NCI-H2107 treated with DMSO at 0.1 percent for 48 hours (cell line): ENCODE results near the gene ERGIC1.
"Not testable (repeated sequence)": the region's sequence is repeated elsewhere in the genome, so short reads cannot be mapped to it uniquely, and the experiment has no call there.

Experiments used
- DNase-seq: peaks from one replicate; lab custom pipeline; 2025; ENCODE audit not compliant: unreplicated experiment; lab: John Stamatoyannopoulos, UW

The ERGIC1 gene, protein sequence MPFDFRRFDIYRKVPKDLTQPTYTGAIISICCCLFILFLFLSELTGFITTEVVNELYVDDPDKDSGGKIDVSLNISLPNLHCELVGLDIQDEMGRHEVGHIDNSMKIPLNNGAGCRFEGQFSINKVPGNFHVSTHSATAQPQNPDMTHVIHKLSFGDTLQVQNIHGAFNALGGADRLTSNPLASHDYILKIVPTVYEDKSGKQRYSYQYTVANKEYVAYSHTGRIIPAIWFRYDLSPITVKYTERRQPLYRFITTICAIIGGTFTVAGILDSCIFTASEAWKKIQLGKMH

DNA sequence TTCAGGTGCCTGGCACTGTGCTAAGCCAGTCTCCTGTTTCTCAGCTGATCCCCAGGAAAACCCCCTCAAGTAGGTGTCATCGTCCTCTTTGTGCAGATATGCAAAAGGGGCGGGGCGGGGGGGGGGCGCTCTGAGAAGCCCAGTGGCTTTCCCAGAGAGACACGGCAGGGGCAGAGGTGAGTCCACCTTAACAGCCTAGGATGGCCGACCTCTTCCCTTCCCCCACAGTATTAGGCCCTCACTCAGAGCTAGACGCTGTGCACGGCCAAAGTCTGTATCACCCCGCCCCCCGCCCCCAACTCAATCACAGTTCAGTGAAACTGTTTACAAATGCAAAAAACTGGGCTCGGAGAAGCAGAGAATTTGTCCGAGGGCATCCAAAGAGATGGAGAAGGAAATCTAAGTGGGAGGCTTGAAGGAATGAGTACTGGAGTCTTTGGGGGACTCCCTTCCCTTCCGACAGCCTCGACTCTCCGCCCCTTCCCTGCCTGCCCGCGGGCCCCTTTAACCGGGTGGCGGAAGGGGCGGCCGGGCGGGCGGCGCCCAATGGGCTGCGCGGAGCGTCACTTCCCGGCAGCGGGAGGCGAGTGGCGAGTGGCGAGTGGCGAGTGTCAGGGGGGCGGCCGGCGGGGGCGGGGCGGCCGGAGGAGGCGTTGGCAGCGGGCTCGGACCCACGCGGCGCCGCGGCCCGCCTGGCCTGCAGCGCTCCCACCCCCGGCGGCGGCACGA lies at the start of gene ERGIC1:
Gene ERGIC1, plus strand, starts transcription at position 566 of the 729 bp plus-strand sequence. Its CDS starts 163 bp downstream, at position 729.
- no peak for DNase-seq

DNA sequence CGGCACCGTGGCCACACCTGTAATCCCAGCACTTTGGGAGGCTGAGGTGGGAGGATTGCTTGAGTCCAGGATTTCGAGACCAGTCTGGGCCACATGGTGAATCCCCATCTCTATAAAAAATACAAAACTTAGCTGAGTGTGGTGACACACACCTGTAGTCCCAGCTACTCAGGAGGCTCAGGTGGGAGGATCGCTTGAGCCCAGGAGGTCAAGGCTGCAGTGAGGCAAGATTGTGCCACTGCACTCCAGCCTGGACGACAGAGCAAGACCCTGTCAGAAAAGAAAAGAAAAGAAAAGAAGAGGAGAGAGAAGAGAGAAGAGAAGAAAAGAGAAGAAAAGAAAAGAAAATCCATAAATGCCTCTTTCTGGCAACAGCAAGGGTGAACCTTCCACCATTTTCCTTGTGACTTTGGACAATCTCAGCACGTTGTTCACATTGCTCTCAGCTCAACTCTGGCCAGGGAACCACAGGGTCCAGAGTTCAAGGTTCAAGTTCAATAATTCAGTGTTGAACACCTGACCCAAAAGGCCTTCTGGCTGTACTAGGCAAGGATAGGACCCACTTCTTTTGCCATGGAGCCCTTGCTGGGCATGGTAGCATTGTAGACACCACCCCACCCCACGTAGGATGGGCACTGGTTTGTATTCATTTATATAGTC lies 48.5 kb upstream of the ERGIC1 start:
- DNase-seq, result no peak

DNA sequence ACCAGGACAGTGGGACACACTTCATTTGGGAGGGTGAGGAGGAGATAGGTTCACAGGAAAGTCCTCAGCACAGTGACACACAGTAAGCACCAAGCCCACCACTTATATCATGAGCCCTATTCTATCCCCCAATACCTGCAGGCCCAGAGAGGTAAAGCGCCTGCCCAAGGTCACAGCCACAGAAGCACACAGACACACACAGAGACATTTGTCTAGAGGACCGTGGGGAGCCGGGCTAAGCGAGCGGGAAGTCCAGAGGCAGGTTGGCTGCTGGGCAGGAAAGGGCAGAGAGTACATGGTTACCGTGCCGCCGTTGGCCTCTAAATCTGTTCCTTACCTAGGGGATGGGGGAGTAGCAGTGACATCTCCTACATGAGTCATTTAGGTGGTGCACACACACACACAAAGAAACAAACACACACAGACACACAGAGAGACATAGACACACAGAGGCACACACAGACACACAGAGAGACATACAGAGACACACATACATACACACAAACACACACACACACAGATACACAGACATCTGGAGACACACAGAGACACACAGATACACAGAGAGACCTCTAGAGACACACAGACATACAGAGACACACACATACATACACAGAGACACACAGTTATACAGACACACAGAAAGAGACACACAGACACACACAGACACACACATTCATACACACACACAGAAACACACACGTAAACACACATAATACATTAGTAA lies 47.2 kb upstream of the ERGIC1 start:
- no peak for DNase-seq

DNA sequence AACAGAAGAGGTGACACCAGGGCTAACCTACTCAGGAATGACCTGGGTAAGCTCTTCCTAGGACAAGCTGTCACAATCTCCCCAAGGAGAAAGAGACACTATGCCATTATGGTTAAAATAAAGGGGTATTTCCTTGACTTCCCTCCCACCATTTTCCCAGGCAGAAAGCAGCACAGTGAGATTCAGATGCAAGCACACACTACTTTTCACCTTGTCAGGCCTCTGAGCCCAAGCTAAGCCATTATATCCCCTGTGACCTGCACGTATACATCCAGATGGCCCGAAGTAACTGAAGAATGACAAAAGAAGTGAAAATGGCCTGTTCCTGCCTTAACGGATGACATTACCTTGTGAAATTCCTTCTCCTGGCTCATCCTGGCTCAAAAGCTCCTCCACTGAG lies 46.5 kb upstream of the ERGIC1 start:
- DNase-seq, result not testable (repeated sequence)

DNA sequence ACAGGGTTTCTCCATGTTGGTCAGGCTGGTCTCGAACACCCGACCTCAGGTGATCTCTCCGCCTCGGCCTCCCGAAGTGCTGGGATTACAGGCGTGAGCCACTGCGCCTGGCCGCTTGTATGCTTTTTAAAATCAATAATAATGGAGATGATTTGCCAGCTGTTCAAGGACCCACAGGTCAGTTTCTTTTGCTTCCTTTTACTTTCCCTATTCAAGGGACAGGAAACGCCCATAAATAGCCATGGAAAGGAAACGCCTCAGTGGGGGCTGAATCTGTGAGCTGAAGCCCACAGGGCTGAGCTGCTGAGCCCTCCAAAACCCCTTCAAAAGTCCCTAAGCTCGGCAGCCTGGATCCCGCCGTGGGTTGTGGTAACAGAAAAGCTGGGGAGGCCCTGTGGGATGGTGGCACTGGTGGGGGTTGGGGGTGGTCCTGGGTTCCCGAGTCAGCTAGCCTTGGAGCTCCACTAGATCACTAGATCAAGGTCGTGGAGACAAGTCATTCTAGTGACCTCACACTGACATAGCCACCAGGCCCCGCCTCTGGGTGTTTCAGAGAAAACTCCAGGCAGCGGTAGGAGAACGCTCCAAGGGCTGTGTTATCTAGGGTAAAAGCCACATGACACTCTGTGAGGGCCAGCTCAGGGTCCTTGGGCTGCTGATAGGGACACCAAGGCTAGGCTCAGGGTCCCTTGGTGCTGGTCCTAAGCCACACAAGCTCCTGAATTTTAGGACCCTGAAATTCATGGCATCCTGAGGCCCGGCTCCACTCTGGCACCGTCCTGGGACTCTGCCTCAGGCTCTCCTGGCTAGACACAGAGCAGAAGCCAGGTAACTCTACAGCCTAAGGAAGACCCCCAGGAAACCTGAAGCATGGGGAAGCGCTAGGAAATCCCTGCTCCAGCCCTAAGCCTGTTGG lies 45.0 kb upstream of the ERGIC1 start:
- no peak for DNase-seq

DNA sequence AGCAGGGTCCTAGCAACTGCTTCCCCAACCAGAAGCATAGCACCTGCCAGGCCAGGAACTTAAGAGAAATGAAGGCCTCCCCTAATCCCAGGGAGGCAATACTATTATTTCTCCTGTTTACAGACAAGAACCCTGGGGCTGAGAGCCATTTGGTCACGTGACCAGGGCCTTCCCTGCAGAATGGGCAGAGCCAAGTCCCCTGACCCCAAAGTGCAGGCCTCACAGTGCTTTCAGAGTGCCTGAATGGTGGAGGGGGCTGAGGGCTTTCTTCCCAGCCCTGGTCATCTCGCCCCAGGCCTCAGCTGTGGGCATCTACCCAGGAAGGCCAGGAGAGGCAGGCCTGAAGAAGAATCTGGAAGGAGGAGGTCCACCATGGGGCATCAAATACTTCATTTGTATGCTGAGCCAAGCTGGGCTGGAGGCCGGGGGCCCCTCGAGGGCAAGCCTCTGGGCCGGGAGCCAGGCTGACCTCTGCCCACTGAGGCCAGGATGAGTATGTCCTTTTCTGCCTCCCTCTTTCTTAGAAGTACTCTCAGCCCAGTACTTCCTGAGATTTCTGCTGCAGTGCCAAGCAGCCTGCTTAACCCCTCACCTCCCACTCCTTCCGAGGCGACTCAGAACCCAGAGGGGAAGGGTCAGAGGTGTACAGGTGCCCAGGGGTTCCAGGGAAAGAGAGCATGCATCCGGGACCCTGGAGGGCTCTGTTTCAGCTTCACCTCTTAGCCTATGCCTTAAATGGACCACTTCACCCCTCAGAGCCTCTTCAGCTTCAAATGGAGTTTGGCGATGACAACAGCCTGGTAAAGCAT lies 44.2 kb upstream of the ERGIC1 start:
- DNase-seq, result no peak

DNA sequence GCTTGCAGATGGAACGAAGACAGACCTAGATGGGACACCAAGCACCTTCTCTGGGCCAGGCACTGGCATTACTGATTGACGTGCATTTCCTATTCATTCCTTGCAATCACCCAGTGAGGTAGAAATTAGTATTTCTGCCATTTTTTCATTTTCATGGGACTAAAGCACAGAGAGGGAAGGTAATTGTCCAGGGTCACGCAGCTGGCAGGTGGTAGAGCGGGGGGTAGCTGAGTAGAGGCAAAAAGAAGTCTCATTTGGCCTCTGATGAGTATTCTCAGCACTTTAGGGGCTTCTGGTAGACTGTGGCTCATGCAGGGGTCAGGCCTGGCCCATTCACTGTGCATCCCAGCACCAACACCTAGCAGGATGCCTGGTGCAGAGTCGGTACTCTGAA lies 43.6 kb upstream of the ERGIC1 start:
- DNase-seq, result no peak

DNA sequence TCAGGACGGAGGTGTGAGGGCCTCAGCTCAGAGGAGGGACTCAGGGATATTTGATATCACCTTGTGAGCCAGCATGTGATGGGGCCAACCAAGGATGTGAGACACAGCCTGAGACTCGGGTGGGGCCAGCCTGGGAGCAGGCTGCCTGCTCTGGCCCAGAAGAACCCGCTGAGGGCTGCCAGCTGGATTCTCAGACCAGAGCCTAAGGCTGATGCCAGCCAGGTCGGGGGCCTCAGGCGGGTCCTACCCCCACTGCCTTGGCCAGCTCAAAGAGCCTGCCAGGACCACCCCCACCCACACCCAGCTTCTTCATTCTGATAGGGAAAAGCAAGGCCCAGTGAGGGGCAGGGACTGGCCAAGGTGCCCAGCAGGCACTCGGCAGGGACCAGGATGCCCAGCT lies 42.8 kb upstream of the ERGIC1 start:
- no peak for DNase-seq

DNA sequence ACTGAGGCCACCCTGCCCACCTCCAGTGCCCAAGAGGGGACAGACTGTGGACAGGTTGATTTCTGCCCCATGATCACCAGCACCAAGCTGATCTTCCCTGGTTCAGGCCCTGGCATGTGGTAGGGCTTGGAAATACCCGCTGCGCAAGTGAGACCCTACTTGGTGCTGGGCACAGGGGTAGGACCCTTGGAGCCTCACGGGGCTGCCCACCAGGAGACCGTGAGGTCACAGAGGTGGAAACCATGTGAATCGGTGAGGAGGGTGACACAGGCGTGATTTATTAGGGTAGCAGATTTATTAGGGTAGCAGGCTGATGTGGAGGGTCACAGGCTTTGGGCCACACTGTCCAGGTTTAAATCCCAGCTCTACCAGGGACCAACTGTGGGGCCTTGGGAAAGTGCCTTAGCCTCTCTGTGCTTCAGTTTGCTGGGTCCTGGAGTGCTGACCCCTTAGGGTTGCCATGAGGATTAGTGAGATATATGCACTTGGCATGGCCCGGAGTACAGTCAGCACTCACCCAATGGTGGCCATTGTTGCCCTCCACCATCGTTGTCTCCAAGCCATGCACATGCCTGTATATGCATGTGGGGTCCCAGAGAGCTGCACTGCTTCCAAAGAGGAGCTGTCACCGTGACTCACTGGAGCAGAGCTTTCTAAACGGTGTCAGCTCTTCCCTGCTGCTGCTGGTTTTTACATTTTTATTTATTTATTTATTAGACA lies 42.2 kb upstream of the ERGIC1 start:
- DNase-seq, result no peak

DNA sequence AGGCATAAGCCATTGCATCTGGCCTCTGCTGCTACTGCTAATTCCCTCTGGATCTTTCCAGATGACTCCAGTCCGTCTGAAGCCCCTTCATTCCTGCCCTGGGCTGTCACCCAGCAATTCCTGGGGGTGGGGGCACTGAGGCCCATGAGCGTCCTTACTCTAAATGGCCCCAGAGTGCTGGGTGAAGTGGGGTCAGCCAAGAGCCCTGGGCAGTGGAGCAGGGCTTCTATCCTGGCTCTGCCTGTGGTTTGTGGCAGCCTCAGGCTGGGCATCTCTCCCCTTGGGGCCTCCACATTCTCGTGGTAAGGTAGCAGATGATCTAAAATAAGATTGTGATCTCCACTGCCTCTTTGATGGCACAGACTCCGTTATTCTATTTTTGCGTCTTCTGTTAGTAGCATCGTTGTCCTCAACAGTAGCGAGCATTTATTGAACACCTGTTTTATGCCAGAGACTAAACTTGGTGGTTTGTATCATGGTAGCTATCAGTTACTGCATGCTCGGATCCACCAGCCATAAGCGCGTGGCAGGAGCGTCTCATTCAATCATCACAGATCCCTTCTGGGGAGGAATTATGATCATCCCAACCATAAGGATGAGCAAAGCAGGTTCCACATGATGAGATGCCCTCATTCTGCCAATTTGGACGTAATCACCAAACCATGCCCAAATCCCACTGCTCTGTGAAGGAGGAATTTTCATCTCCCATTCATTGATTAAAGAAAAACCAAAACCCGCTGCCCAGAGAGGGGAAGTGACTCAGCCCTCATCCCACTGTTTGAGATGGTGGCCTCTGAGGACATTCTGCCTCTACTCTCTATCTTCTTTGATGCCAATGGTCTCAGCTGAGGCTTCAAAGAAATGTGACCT lies 41.1 kb upstream of the ERGIC1 start:
- DNase-seq, result no peak

DNA sequence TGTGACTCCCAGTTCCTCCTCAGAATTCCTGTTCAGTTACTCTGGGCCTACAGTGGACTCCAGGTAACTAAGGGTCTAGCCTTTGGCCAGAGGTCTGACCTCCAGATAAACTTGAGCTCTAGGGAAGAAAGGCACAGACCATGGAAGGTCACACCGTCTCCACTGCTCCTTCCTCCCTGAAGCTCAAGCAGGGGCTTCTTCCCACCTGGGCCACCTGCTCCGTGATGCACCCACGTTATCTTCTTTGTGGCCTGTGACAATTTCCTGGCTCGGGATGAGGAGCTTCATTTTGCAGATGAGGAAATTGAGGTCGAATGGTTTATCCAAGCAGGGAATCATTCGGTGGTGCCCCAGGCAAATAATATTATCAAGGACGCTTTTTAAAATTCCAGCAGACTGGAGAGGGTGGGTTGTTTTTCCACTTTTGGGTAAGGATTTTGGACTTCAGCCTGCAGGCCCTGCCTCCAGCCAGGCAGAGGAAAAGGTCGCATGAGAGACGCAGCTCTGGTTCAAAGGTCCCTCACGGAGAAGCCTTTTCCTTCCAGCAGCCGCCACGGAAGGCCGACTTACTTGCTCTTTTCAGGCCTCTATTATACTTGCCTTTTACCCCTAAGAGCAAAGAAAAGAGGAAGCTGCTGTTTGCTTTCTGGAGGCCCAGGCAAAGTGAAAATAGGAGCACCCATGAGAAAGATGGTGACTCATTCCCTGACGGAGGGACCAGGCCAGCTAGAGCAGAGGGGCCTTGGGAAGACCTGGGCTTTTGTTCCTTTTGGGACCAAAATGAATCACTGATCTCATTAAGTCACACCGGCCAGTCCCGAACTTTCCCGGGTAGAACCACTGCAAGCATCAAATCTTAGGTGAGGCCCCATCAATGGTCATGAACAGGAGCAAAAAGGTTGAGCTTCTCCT lies 40.2 kb upstream of the ERGIC1 start:
- DNase-seq, result no peak

DNA sequence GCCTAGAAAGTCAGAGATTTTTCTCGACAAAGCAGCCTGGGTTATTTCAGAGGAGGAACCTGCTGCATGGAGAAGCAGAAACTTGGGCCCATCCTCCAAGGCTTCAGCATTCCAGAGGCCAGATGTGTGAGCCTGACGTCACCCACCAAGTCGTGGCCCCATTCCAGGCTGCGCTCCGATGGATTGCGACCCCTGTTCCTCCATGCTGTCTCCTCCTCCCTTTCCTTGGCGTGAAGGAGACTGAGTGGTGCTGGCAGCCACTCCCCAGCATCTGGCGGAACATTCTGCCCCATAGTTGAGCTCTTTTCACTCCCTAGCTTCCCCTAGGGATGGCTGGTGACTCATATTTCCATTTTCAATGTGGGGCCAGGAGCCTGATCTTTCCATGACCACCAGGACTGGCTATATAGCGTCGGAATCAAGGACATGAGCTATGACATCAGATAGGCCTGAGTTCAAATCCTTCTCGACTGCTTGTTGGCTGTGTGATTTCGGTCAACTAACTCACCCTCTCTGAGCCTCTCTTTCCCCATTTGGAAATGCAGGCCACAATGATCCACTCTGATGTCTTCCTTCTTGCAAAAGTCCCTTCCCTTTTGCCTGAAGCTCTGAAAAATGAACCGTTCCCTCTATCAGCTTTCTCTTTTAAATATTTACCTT lies 38.6 kb upstream of the ERGIC1 start:
- DNase-seq, result no peak

DNA sequence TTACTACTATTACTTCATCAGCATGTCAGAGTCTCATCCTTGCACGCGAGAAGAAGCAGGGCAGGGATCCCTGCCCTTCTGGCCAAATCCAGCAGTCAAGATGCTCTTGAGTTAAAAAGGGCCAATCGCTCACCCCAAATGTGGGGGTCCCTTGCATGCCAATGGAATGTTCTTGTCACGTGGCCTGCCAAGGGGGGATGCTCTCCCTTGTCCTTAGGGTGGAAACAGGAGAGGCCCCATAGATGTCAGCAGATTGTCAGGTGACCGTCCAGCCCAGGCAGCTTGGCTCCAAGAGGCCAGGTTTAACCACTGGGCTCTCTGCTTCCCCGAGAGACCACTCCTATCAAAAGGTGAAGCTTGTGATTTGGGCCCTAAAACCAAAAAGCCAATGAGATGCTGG lies 37.7 kb upstream of the ERGIC1 start:
- no peak for DNase-seq

DNA sequence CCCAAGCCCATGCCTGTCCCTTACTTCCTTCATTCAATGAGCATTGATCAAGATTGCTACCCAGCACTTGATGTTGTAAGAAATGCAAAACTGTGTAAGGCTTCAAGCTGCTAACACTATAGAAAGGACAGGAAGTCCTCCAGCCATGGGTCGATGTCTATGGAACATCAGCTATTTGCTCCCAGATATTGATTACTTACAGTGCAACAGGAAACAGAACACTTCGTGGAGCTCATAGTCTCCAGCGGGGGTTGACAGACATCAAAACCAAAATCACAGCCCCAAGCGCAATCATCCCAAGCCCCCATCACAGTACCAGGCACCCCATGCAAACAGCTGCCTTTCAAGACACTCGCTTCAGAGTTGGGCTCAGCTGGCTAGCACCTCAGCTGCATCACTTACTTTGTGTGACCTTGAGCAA lies 36.3 kb upstream of the ERGIC1 start:
- DNase-seq, result no peak

DNA sequence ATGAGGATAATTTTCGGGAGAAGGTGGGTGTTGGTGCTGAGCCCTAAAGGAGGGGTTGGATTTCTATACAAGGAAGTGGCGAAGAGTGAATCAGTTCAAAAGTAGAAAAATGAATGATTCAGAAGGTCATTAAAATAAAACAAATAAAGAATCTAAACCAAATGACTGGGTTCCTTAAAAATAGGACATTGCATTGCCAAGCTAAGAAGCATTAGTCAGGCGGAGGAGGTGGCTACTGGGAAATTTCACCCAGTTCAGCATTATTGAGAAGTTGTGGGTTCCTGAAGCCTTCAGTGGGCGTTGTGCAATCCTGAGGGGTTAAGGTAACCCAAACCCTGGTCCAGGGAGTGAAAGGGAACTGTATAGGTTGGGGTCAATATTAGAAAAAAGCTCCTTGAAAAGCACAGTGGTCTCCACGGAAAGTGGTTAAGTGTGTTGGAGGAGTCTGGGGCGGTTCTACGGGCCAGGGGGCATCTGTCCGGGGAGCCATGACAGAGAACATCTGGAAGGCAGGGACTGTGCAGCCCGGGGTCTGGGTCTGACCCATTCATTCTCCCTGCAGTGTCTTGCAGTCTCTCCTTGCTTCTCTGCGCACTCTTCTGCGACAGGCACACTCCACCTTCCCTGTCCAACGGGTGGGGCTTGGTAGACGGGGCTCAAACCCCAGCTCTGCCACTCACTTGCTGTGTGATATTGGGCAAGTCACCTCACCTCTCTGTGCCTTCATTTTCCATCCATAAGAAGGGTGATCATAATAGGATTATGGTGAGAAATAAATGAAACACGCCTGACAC lies 35.4 kb upstream of the ERGIC1 start:
- no peak for DNase-seq

DNA sequence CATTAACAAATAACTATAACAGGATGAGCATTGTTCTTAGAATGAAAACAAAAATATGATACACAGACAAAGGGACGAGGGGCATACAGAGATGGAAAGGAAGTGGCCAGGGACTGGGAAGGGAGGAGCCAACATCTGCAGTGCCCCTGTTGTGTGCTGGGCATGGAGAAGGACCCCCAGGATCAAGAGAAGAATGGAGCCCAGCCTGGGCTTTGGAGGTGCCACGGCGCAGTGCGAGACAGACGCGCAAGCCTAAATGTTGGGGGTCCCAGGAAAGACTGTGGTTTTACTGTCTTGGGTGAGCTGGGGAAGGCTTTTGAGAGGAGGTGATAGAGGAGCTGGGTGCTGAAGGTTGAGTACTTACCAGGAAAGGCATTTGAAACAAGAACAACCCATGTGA lies 34.6 kb upstream of the ERGIC1 start:
- DNase-seq, result no peak
